PC-9 (cell line): ENCODE results near the gene PGA4. TPM values are rescaled to one million over a fixed set of nuclear protein-coding genes. Genes with fewer than 3 reads are reported as not detected.
"Not testable (repeated sequence)": the region's sequence is repeated elsewhere in the genome, so short reads cannot be mapped to it uniquely, and the experiment has no call there.

Experiments used
- BruUV-seq: library from RNA; stranded (reverse); fragments of 400-500 nt; replicated peaks from 2 replicates; lab custom pipeline; 2021; lab: Mats Ljungman, UMichigan
- CTCF ChIA-PET: fragments of 300-600 bp; sonication (Branson Sonifier 250); formaldehyde crosslinking; loops from one replicate; lab custom pipeline; 2022; ENCODE audit warnings: antibody characterized with exemption; lab: Charles Lee
- POLR2A ChIA-PET: fragments of 300-600 bp; sonication (Branson Sonifier 250); formaldehyde crosslinking; loops from one replicate; lab custom pipeline; 2022; ENCODE audit warnings: antibody characterized with exemption; ENCODE audit not compliant: unreplicated experiment; lab: Charles Lee
- DNase-seq, 2 experiments: peaks; one replicate each; pipeline versions ENCODE4 v3.0.0 to v3.0.0-alpha.2; 2015 to 2022; ENCODE audit warnings: mixed read lengths in 1 of 2
- H2AFZ ChIP-seq: fragments of 200-600 bp; sonication (generic); 2 replicates; pipeline ENCODE4 v1.8.1; 2017; ENCODE audit warnings: antibody characterized with exemption
- H3F3A ChIP-seq: fragments of 200-600 bp; sonication (generic); 2 replicates; pipeline ENCODE4 v1.8.1; 2017; ENCODE audit warnings: antibody characterized with exemption, mild to moderate bottlenecking, low read depth; ENCODE audit not compliant: insufficient read depth
- H3K27ac ChIP-seq: fragments of 200-600 bp; sonication (generic); 2 replicates; pipeline ENCODE4 v1.6.1; 2016; ENCODE audit warnings: mixed run types
- H3K27me3 ChIP-seq: fragments of 200-600 bp; sonication (generic); 2 replicates; pipeline ENCODE4 v1.6.1; 2016; ENCODE audit warnings: low read depth, mixed run types; ENCODE audit not compliant: insufficient read depth
- H3K36me3 ChIP-seq: fragments of 200-600 bp; sonication (generic); 2 replicates; pipeline ENCODE4 v1.6.1; 2016; ENCODE audit warnings: low read depth, mixed run types
- H3K4me1 ChIP-seq: fragments of 200-600 bp; sonication (generic); replicated peaks from 2 replicates; pipeline ENCODE4 v1.6.1; 2016; ENCODE audit warnings: mixed run types; ENCODE audit not compliant: insufficient read depth
- H3K4me2 ChIP-seq: fragments of 200-600 bp; sonication (generic); 2 replicates; pipeline ENCODE4 v1.6.1; 2017; ENCODE audit warnings: mixed run types
- H3K4me3 ChIP-seq: fragments of 200-600 bp; sonication (generic); 2 replicates; pipeline ENCODE4 v1.6.1; 2016; ENCODE audit warnings: mixed run types
- H3K79me2 ChIP-seq: fragments of 200-600 bp; sonication (generic); 2 replicates; pipeline ENCODE4 v1.6.1; 2017; ENCODE audit warnings: low read depth, mixed run types
- H3K9me2 ChIP-seq: fragments of 200-600 bp; sonication (generic); 2 replicates; pipeline ENCODE4 v1.8.1; 2017; ENCODE audit warnings: mild to moderate bottlenecking; ENCODE audit not compliant: insufficient read depth
- H3K9me3 ChIP-seq: fragments of 200-600 bp; sonication (generic); 2 replicates; pipeline ENCODE4 v1.8.1; 2016; ENCODE audit warnings: low read depth; ENCODE audit not compliant: insufficient read depth
- H4K20me1 ChIP-seq: fragments of 200-600 bp; sonication (generic); 2 replicates; pipeline ENCODE4 v1.8.1; 2017; ENCODE audit not compliant: insufficient read depth
- EZH2 ChIP-seq: fragments of 200-600 bp; sonication (generic); IDR thresholded peaks from 2 replicates; pipeline ENCODE4 v1.8.0; 2017; ENCODE audit warnings: antibody characterized with exemption, low read depth
- intact Hi-C: fragments of 100-400 bp; cut with micrococcal nuclease; formaldehyde crosslinking; loops from one replicate; pipeline ENCODE4 v1.10.0; 2022; ENCODE audit not compliant: unreplicated experiment
- total RNA-seq: library from RNA; stranded (reverse); gene quantifications from 2 replicates; pipeline ENCODE4 v1.2.3, GENCODE V29; 2021

The PGA4 gene
- total RNA-seq, 1 experiment from 2014 or later, result not detected

DNA sequence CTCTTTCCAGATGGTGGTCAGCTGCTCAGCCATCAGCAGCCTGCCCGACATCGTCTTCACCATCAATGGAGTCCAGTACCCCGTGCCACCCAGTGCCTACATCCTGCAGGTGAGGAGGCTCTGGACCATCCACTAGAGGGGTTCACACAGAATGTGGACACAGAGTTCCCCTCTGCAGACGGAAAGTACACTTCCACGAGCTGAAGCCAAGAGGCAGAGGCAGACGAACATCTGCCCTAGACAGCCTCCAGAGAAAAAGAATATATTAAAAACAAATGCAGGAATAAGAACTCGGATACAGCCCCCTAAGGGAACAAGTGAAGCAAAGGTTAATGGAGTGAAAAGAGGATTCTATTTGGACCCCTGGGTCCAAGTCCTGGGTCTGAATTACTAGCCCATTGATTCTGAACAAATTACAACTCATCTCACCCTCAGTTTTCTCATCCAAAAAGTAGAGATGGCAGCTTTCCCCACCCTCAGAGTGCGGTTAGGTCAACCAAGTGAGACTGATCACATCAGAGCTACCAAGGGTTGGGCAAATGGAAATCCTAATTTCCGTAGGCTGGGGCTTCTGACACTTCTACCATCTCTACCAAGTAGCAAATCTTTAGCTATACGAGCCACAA lies 10.7 kb upstream of the PGA4 start:
- H3K27ac ChIP-seq, H2AFZ ChIP-seq, H3K4me3 ChIP-seq, H3F3A ChIP-seq, H3K9me2 ChIP-seq, BruUV-seq, POLR2A ChIA-PET, H3K4me1 ChIP-seq, CTCF ChIA-PET, H3K79me2 ChIP-seq, H3K36me3 ChIP-seq, H3K9me3 ChIP-seq, H3K4me2 ChIP-seq, H4K20me1 ChIP-seq, H3K27me3 ChIP-seq, intact Hi-C loops: not testable (repeated sequence)
- DNase-seq, result peak in 1 of 2 experiments; percentile 11
- TF ChIP-seq EZH2, result peak; percentile 94

DNA sequence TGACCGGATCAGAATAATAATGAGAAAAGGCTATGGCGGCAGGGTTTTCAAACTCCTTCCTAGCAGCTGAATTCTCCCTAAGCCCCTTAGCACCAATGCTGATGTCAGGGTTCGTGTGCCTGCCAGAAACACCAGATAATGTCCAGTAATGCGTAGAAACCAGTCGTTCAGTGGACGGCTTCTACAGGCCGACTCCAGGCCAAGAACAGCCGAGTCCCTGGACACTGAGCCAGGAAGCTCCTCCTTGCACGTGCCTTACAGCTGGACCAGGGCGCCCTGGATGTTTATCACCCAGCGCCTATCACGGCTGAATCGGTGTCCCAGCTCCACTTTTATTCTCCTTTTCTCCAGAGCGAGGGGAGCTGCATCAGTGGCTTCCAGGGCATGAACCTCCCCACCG lies 9.9 kb upstream of the PGA4 start:
- H3K4me1 ChIP-seq, BruUV-seq, DNase-seq, CTCF ChIA-PET, H3K4me3 ChIP-seq, H3F3A ChIP-seq, POLR2A ChIA-PET, intact Hi-C loops, H2AFZ ChIP-seq, H3K27ac ChIP-seq, H3K9me3 ChIP-seq, H3K4me2 ChIP-seq, H3K36me3 ChIP-seq, H3K27me3 ChIP-seq, H3K79me2 ChIP-seq, H4K20me1 ChIP-seq, H3K9me2 ChIP-seq: not testable (repeated sequence)

DNA sequence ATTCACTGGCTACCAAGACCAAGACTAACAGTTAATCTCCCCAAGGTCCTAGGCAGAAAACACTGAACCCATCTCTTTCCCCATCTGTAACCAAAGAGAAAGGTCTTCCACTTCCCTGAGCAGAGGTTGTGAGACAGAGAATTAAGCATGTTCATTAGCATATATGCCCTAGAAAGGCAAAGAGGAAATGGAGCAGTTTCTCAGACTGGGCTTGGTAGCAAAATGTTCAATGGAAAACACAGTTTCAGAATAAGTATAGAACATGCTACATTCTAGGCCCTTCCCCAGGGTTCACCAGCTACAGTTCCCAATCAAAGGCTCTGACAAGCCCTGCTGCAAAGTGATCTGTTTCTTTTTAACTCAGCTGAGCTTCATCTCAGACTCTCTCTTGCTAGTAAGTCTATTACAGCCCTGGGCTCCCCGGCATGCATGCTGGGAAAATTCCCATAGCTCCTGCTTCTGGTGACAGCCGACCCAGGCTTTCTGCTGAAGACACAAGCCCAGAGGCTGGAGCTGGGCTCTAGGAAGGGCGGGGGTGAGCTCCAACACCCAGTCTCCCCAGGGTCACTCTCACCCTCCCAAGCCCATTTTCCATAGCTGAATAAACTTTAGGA lies 8.3 kb upstream of the PGA4 start:
- H3K27me3 ChIP-seq, H3K9me2 ChIP-seq, H3K4me3 ChIP-seq, H3K4me2 ChIP-seq, H4K20me1 ChIP-seq, H2AFZ ChIP-seq, DNase-seq, H3K9me3 ChIP-seq, H3K36me3 ChIP-seq, H3K79me2 ChIP-seq, CTCF ChIA-PET, intact Hi-C loops, H3K4me1 ChIP-seq, BruUV-seq, H3F3A ChIP-seq, H3K27ac ChIP-seq, POLR2A ChIA-PET: not testable (repeated sequence)

DNA sequence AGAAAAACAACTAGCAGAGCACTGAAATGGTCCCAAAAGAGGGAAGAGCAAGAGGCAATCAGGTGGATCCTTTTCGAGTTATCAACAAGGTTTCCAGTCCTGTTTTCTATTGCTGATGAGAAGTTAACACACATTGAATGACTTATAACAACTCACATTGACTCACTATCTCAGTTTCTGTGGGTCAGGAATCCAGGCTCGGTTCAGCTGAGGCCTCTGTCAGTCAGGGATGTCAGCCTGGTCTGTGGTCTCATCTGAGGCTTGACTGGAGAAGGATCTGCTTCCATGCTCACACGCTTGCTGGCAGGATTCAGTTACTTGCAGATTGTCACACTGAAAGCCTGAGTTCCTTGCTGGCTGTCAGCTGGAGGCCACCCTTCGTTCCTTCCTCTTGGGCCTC lies 3.8 kb upstream of the PGA4 start:
- BruUV-seq, H3F3A ChIP-seq, H3K4me3 ChIP-seq, H4K20me1 ChIP-seq, POLR2A ChIA-PET, H3K27me3 ChIP-seq, H3K4me2 ChIP-seq, H3K9me3 ChIP-seq, H3K36me3 ChIP-seq, DNase-seq, H3K79me2 ChIP-seq, H2AFZ ChIP-seq, CTCF ChIA-PET, H3K27ac ChIP-seq, H3K9me2 ChIP-seq, H3K4me1 ChIP-seq, intact Hi-C loops: not testable (repeated sequence)

DNA sequence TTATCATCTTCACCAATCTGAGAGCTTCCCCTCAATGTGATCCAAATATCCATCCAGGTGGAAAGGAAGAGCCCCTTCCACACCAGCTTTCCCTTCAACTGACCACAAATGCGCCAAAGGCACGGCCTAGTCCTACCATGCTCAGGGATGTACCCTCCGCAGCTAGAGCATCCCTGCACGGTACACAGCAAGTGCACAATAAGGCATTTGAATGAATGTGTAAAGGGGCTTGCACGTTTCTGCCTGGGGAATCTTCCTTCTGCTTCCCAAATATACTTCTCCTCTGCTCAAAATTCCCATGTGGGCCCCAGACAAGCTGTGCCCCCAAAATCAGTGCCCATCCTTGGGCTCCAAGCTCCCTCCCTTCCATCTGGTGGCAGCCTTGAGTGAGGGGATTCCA lies 3.1 kb upstream of the PGA4 start:
- H3K4me3 ChIP-seq, H3K36me3 ChIP-seq, H3F3A ChIP-seq, DNase-seq, H3K79me2 ChIP-seq, H3K27ac ChIP-seq, POLR2A ChIA-PET, H3K27me3 ChIP-seq, H3K4me1 ChIP-seq, H4K20me1 ChIP-seq, intact Hi-C loops, H3K4me2 ChIP-seq, BruUV-seq, H2AFZ ChIP-seq, H3K9me2 ChIP-seq, H3K9me3 ChIP-seq: not testable (repeated sequence)
- CTCF ChIA-PET, result interaction anchor here (0.7 kb wide), 1 partner anchor 80 kb away, joined by 3 read pairs; no protein-coding TSS in a partner anchor

DNA sequence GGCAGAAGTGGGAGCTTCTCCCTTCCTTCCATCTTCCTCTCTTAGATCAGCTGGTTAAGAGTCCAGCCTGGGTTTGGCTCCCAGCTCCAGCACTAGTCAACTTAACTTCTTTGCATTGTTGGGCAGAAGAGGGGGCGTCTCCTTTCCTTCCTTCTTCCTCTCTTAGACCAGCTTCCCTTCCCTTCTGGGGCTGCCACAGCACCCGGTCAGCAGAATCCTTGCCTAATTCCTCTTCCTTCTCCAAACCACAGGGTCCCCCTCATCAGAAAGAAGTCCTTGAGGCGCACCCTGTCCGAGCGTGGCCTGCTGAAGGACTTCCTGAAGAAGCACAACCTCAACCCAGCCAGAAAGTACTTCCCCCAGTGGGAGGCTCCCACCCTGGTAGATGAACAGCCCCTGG lies 545 bp downstream of the PGA4 start:
- DNase-seq, H3K9me2 ChIP-seq, H4K20me1 ChIP-seq, H3K4me3 ChIP-seq, H3K36me3 ChIP-seq, BruUV-seq, H3K9me3 ChIP-seq, H3F3A ChIP-seq, H3K4me1 ChIP-seq, H3K27ac ChIP-seq, intact Hi-C loops, H3K79me2 ChIP-seq, H3K27me3 ChIP-seq, POLR2A ChIA-PET, CTCF ChIA-PET, H3K4me2 ChIP-seq, H2AFZ ChIP-seq: not testable (repeated sequence)

DNA sequence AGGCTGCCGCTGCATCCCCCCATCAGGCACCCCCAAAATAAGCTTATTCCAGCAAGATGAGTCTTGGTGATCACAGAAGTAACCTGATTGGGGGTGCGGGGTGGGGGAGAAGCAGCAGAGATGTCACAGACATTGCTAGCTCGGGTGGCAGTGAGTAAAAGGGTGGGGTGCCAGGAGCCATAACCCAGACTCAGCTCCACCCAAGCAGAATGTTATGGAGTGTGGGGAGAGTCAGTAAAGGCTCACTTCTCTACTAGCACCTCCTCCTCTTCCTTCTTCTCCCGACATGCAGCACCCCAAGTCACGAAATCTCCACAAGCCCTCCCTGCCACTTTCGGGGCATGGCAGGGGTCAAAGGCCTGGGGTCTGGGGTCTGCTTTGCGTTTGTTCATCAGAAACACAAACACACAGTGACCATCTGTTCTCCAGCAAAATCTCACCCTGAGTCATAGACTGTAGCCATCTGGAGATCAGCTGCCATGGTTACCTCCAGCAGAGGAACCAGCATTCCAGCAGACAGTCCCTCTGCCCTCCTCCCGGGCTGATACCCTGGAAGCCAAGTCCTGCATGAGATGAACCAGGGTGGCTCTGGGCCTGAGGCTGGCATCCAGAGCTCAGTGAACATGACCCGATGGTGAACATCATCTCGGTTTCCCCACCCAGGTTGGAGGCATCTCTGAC lies 4.5 kb downstream of the PGA4 start:
- H3K9me3 ChIP-seq, POLR2A ChIA-PET, CTCF ChIA-PET, H3K4me2 ChIP-seq, H3K36me3 ChIP-seq, H4K20me1 ChIP-seq, H2AFZ ChIP-seq, H3K27me3 ChIP-seq, H3K4me3 ChIP-seq, H3K9me2 ChIP-seq, intact Hi-C loops, DNase-seq, H3K4me1 ChIP-seq, BruUV-seq, H3F3A ChIP-seq, H3K79me2 ChIP-seq, H3K27ac ChIP-seq: not testable (repeated sequence)
